Posterior vena cava (tissue), 2 donors: ENCODE measurements around the gene DSG4. TPM values are rescaled to one million over a fixed set of nuclear protein-coding genes. Genes with fewer than 3 reads are reported as not detected.

Experiments
- DNase-seq: peaks from one replicate; pipeline ENCODE4 v3.0.0-alpha.2; 2020; ENCODE audit warnings: low spot score
- intact Hi-C, 2 donors: fragments of 100-400 bp; cut with DNase I; formaldehyde crosslinking; loops; one replicate each; pipeline versions ENCODE4 v1.14.1 to v1.14.2; 2022 to 2023
- total RNA-seq, 2 donors: library from RNA; stranded (reverse); fragmentation: NEBNext Ultra II Directional; extraction: Animal tissue kit (Norgen Biotek cat#: 25700); gene quantifications; one replicate each; pipeline ENCODE4 v1.2.1, GENCODE V29; 2021
- donor health status: DM: yes; HTN: yes; CAD: no.
- donor health status: DM: yes; HTN: yes; CAD: no.

DSG4 gene
- total RNA-seq, 2 donors from 2014 or later = not detected

DNA sequence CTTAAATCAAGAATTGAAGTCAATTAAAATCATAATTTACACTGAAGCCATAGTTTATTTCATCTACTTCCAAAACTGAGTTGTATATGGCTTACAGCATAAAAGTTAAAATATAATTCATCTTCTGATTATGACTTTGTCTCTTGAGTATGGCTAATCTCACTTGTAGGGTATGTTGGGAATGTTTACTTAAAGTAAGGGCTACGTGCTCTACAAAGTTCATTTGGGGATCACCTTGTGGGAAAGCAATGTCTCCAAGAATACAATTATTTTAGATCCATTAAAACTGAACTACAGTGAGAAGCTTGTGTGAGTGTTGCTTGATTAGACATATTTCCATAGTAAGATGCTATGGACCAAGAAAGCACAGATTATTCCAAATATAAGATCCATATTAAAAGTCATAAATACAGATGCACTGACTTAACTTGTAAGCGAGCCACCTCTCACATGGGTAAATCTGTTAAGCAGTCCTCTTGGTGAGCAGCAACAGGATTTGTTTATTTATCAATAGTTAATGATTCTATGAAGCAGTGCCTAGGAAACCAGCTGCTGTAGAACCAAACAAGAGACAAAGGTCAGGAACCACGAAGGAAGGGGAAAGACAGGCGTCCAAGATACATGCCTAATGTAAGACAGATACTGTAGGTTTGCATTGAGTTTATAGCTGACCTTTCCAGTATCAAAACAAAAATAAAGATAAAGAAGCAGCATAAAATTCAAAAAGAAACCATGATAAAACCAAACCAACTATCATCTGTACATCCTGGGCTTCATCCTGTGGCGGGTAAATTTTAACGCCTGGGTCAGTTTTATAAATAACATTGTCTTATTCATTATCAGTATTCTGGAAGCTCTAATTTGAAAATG is 24.8 kb downstream of the DSG4 start:
- intact Hi-C loops = no loop called here
- DNase-seq = no peak

DNA sequence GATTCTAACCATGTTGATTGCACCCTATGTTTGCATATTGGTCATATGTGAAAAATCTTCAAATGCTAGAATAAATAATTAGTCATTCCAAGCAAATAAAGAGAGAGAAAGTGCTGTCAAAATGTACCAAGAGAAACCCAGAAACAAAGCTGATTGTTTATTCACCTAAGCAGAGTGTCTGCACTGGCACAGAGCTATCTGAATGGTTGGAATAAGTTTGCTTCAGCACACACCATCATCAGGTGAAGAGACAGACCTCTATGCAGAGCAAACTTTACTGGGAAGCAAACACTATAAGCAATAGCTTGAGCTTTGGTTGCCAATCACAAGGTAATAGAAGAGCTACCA is 25.4 kb downstream of the DSG4 start:
- no peak for DNase-seq
- intact Hi-C loops = no loop called here

GRCh38 chr18:31403409-31403808 is 26.8 kb downstream of the DSG4 start:
- DNase-seq = no peak
- intact Hi-C loops = no loop called here

DNA sequence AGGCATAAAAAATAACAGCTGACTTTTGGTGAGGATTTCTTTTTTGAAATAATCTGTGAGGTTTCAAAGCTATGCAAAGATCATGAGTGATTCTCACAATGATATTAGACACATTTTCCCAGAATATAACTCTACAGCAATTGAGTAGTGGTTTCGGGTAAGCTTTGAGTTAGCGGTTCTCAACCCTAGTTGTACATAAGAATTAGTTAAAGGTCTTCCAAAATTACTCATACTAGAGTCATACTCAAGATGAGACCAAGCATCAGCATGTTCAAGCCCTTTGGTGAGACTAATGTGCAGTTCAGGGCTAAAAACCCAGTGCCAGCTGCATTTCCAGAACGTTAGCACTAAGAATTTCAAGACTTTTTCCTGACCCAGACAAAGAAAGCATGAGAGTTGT is 31.1 kb downstream of the DSG4 start:
- no peak for DNase-seq
- intact Hi-C loops = no loop called here

GRCh38 chr18:31409276-31409675 is 32.7 kb downstream of the DSG4 start:
- no peak for DNase-seq
- intact Hi-C loops = no loop called here

- DNase-seq = no peak
- intact Hi-C loops = no loop called here
Observed at GRCh38 chr18:31410716-31411483, 34.3 kb downstream of the DSG4 start.

DNA sequence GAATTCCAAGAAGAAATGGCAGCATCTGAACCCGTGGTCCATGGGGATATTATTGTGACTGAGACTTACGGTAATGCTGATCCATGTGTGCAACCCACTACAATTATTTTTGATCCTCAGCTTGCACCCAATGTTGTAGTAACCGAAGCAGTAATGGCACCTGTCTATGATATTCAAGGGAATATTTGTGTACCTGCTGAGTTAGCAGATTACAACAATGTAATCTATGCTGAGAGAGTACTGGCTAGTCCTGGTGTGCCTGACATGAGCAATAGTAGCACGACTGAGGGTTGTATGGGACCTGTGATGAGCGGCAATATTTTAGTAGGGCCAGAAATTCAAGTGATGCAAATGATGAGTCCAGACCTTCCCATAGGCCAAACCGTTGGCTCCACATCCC is 36.6 kb downstream of the DSG4 start:
- DNase-seq = no peak
- intact Hi-C loops = no loop called here

DNA sequence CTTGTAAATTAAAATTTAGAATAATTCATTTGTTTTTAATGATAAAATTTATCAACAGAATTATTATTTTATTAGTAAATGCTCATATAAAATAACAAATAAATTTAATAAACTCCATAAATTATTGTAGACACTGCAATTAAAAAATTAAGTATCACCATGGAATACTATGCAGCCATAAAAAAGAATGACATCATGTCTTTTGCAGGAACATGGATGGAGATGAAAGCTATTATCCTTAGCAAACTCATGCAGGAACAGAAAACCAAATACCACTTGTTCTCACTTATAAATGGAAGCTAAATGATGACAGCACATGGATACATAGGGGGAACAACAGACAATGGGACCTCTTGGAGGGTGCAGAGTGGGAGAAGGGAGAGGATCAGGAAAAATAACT is 41.3 kb downstream of the DSG4 start:
- intact Hi-C loops = no loop called here
- no peak for DNase-seq

DNA sequence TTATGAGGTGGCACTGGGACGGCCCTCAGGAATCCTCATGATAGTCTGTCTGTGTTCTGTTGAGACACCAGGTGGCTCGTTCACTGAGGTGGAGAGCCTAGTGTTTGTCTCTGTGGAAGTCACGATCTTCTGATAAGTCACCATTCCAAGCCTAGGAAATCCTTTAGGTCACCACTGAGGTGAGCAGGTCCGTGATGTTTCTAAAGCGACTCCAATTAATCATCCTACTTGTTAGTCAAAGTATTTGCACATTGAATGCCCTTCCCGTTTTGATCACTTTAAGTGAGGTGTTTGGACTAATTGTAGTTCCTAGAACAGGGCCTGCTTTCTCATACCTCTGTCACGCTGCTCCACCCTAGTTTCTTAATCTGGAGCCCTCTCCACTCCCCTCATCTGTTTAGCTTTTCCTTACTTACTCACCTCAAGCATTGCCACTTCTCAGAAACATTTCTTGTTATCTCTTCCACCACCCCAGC is 42.9 kb downstream of the DSG4 start:
- intact Hi-C loops = no loop called here
- DNase-seq = no peak

- no peak for DNase-seq
- intact Hi-C loops = no loop called here
Observed at GRCh38 chr18:31420032-31420431, 43.5 kb downstream of the DSG4 start.

DNA sequence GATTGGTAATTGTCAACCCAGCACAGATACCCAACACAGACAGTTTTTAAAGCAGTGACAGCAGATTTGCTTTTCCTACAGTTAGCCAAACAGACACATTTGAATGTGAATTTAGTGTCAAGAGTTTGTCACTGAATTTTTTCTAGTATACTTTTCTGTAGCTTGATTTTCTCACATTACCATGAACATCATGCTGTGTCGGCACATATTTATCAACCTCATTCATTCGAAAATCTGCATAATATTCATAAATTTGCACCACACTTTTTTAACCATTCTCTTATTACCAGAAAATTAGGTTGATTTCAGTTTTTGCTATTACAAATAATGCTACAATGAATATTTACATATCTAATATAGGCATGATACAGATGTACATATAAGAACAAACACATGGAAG is 43.9 kb downstream of the DSG4 start:
- intact Hi-C loops = no loop called here

DNA sequence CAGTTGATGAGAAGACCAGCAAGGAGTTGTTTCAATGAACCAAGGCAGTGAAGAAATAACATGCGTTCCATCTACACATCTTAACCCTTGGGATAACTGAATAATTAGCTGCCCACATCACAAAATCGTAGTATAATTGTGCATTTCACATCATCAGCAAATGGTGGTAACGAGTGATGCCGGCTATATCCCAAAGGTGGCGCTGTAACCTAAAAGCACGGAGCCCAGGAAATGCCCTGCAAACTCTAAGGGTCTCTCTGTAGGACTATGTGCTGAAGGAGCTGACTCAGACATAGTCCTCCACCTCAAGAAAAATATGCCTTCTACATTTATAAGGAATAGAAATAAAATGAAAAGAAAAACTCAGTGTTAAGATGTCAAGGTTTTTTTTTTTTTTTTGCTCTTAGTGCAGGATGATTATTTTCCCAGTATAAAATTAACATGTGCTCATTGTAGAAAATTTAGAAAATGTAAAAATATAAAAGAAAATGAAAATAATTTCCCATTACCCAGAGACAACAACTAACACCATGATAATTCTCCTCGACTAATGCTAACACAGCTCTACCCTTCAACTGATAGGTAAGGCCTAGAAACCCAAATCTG is 47.9 kb downstream of the DSG4 start:
- intact Hi-C loops = no loop called here
- no peak for DNase-seq

More for the DNA sequence above, 43.9 kb downstream of the DSG4 start:
- DNase-seq = no peak

DNA sequence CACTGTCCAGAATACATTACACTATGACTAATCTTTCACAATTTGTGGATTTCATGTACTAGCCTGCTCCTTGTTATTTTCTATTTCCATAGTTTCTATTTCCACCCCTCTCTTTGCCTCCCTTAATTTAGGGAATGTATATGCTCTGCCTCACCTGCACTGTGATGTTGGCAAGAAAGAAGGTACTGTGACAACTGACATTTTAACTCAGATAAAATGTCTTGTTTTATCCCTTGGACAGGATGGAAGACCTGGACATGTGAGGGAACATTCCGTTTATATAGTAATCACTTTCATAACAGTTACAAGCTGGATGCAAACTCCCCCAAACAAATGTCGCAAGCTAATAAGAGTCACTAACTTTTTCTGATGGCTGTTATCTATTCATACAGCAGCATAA is 49.4 kb downstream of the DSG4 start:
- intact Hi-C loops = no loop called here
- no peak for DNase-seq

DNA sequence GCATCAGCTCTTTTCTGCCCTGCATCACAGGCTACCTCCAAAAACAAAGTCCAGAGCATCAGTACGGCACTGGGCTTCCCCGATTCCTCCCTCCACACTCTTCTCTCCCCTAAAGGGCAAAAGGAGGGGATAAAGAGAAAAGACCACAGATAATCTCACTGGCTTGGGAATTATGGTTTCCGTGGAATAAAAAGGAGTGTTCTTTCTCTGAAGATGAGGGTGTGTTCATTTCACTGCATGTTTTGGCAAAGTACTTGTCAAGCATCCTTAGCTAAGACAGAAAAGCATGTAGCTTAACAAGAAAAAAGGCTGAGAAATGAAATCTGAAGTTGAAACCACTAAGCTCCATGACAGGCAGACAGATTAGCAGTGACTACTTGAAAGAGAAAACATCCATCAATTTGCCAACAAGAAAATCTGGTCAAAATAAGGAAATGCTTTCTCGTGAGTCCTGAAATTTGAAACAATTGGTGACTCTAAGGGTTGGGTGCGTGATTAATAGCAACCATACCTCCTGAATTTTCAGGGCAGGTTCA is 50.4 kb downstream of the DSG4 start:
- intact Hi-C loops = no loop called here
- no peak for DNase-seq

DNA sequence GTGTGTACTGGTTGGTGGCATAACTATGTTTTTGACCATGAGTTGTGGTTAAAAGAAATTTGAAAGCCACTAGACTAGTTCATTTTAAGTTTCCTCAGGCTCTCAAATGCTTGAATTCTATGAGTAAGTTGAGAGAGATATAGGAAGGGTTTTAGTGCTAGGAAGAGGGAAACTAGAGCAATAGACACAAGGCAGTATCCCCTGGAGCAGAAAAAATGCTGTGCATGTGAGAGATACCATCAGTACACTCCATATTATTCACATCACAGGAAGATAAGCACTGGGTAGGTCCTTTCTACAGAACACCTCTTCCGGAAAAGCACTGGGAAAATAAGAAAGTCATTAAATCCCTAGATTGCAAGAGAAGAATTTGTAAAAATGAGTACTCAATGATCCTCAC is 51.6 kb downstream of the DSG4 start:
- intact Hi-C loops = no loop called here
- DNase-seq = no peak

DNA sequence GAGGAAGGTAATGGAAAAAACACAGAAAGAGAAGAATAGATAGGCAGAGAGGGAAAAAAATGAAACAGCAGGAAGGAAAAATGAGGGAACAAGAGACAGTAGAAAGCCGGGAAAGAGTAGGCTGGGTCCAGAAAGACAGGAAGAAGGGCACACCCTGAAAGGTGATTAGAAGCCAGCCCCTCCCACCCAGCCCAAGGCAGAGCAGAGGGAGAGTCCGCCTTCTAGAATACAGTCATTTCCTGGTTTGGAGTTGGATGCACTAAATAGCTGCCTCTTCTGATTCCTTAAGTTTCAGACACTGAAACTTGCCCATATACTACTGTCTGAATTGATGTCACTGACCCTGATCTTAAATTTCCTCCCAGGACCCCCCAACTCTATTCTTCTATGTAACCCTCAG is 53.0 kb downstream of the DSG4 start:
- intact Hi-C loops = no loop called here
- no peak for DNase-seq

GRCh38 chr18:31430072-31430471 is 53.5 kb downstream of the DSG4 start:
- DNase-seq = no peak
- intact Hi-C loops = no loop called here

DNA sequence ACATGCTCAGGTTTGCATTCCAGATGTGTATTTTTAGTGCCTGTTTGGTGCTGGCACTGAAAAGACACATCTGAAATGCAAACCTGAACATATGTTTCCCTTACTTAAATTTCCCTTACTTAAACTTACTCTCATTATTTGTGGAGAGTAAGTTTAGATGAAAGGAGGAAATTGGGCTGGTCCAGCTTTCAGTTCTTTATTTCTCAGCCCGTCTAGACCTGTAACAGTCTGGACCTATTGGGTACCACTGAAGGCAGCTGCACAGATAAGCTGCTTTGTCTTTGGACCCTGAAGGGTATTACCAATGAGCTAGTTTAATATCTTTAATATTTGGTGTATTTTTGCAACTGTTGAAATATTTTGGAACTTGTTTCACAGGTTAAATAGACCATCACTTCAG is 54.0 kb downstream of the DSG4 start:
- intact Hi-C loops = no loop called here
- DNase-seq = no peak

DNA sequence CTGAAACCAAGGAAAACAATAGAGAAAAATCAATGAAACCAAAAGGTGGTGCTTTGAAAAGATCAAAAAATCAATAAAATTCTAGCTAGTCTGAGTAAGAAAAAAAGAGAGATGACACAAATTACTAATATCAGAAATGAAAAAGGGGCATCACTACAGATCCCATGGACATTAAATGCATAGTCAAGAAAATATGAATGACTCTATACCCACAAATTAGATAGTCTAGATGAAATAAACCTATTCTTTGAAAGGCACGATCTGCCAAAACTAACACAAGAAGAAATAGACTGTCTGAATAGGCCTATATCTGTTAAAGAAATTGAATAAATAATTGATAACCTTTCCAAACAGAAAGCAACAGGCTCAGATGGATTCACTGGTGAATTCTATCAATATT is 55.7 kb downstream of the DSG4 start:
- DNase-seq = no peak
- intact Hi-C loops = no loop called here

DNA sequence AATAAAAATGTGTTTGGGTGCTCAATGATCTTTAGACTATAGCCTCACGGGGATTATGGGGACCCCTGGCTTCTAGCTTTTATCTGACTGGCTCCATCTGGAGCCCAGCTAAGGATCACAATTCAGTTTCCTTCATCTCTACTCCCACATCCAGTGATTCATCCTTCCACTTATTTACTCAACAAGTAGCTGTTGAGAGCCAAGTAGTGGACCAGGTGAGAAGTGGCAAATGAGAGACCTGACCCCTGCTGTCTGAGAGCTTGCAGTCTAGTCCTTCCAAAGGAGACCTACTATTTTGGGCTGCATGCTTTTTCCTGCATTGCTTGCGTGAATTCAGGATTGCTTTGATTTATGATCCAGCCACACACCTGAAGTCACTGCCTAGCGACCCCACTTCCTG is 60.2 kb downstream of the DSG4 start:
- intact Hi-C loops = no loop called here
- no peak for DNase-seq
